Loucy (cell line): ENCODE data around the gene ARHGEF10L.

Experiments
- CTCF ChIP-seq: fragments of 200-600 bp; sonication (generic); conservative IDR thresholded peaks from 2 replicates; pipeline ENCODE4 v1.5.1; 2014; ENCODE audit warnings: mild to moderate bottlenecking, antibody characterized with exemption, low read length
- EZH2phosphoT487 ChIP-seq: fragments of 200-600 bp; IDR thresholded peaks from 2 replicates; pipeline ENCODE4 v1.6.1; 2018; ENCODE audit warnings: antibody characterized with exemption, mild to moderate bottlenecking, moderate library complexity, borderline replicate concordance

GRCh38 chr1:17614586-17614985, 75.1 kb downstream of the ARHGEF10L start:
- TF ChIP-seq CTCF (no peak), EZH2phosphoT487 (no peak)
